Osteoblast (primary cell): ENCODE data around the gene SELENOH. TPM values are rescaled to one million over a fixed set of nuclear protein-coding genes. Genes with fewer than 3 reads are reported as not detected.

Experiments used
- DNase-seq: peaks from one replicate; pipeline ENCODE4 v3.0.0; 2011; ENCODE audit warnings: low spot score, mixed read lengths; ENCODE audit not compliant: insufficient read length; ENCODE audit errors: missing footprints
- H2AFZ ChIP-seq: 2 replicates; pipeline ENCODE4 v1.6.0; 2011; ENCODE audit warnings: mild to moderate bottlenecking, low read length
- H3K27ac ChIP-seq: 2 replicates; pipeline ENCODE4 v1.5.1; 2011; ENCODE audit warnings: mild to moderate bottlenecking, low read depth, low read length, moderate library complexity
- H3K27me3 ChIP-seq: 2 replicates; pipeline ENCODE4 v1.6.0; 2012; ENCODE audit warnings: mild to moderate bottlenecking, control low read depth, inconsistent platforms, low read length, moderate library complexity; ENCODE audit not compliant: insufficient read depth
- H3K36me3 ChIP-seq: 2 replicates; pipeline ENCODE4 v1.5.1; 2011; ENCODE audit warnings: mild to moderate bottlenecking, low read length, control low read depth, moderate library complexity; ENCODE audit not compliant: insufficient read depth
- H3K4me1 ChIP-seq: 2 replicates; pipeline ENCODE4 v1.5.1; 2011; ENCODE audit warnings: mild to moderate bottlenecking, low read length, control low read depth, moderate library complexity; ENCODE audit not compliant: insufficient read depth
- H3K4me2 ChIP-seq: 2 replicates; pipeline ENCODE4 v1.6.0; 2011; ENCODE audit warnings: mild to moderate bottlenecking, low read length; ENCODE audit not compliant: insufficient read depth
- H3K4me3 ChIP-seq: fragments of 200-600 bp; sonication (generic); 3 replicates; pipeline ENCODE4 v1.5.1; 2012; ENCODE audit warnings: mild to moderate bottlenecking, low read length, inconsistent platforms; ENCODE audit not compliant: insufficient read depth
- H3K79me2 ChIP-seq: 2 replicates; pipeline ENCODE4 v1.6.0; 2012; ENCODE audit warnings: mild to moderate bottlenecking, low read length, control low read depth, inconsistent platforms; ENCODE audit not compliant: insufficient read depth
- H3K9me3 ChIP-seq: 2 replicates; pipeline ENCODE4 v1.5.1; 2011; ENCODE audit warnings: low read depth, low read length, control low read depth
- H4K20me1 ChIP-seq: 2 replicates; pipeline ENCODE4 v1.6.0; 2012; ENCODE audit warnings: mild to moderate bottlenecking, low read length, control low read depth; ENCODE audit not compliant: insufficient read depth
- CTCF ChIP-seq: IDR thresholded peaks from 2 replicates; pipeline ENCODE4 v1.5.1; 2011; ENCODE audit warnings: mild to moderate bottlenecking, low read depth, low read length, moderate library complexity; ENCODE audit errors: extremely low read depth
- small RNA-seq: library from RNA; depleted of rRNA; stranded (forward); fragments of <200 nt; gene quantifications from one replicate; pipeline ENCODE3, GENCODE V24; 2012
- total RNA-seq: library from RNA; depleted of rRNA; stranded (reverse); fragments of >200 nt; gene quantifications from 2 replicates; pipeline ENCODE4 v1.2.3, GENCODE V29; 2012

The SELENOH gene
- total RNA-seq, 1 donor, result 68.8 TPM

- peaks cover 15% of the 10 kb centered on the region for H3K4me1 ChIP-seq
- no peak overlapping the region for H3K4me2 ChIP-seq
- DNase-seq, result peak; percentile 83
- H3K4me3 ChIP-seq, result no peak overlapping the region
- TF ChIP-seq CTCF, result no peak
- H3K27me3 ChIP-seq, result no peaks in the 10 kb centered on the region
- peaks cover 43% of the 10 kb centered on the region for H4K20me1 ChIP-seq
- peak overlapping the region; percentile 57 for H3K27ac ChIP-seq
- peaks cover 41% of the 10 kb centered on the region for H3K36me3 ChIP-seq
- peaks cover 95% of the 10 kb centered on the region for H3K79me2 ChIP-seq
- H3K9me3 ChIP-seq, result no peaks in the 10 kb centered on the region
- H2AFZ ChIP-seq, result no peak overlapping the region
Measured at GRCh38 chr11:57792060-57792541, 50.8 kb downstream of the SELENOH start.

GRCh38 chr11:57792870-57793269, 51.6 kb downstream of the SELENOH start:
- DNase-seq, result no peak
- H3K4me1 ChIP-seq, result peaks cover 15% of the 10 kb centered on the region

More at GRCh38 chr11:57792870-57793269, 51.6 kb downstream of the SELENOH start:
- Histone ChIP-seq H2AFZ (no peak overlapping the region), H3K36me3 (peaks cover 41% of the 10 kb centered on the region), H3K4me3 (no peak overlapping the region), H3K27me3 (no peaks in the 10 kb centered on the region), H3K79me2 (peaks cover 89% of the 10 kb centered on the region), H3K27ac (peak overlapping the region; percentile 57), H3K4me2 (no peak overlapping the region), H3K9me3 (no peaks in the 10 kb centered on the region), H4K20me1 (peaks cover 36% of the 10 kb centered on the region)
- TF ChIP-seq CTCF, result no peak

Small RNA genes lying within 50 kb of the gene (small RNA-seq; reads per million reads assigned to genes)
- gene AP001931.1 (not detected), gene TMX2-CTNND1 (not detected)

Other genes starting within 250 kb of the SELENOH start
- 18.5 and 28.0 TPM in 2 replicates for gene SLC43A1, start 225.8 kb upstream of the SELENOH start, total RNA-seq
- gene TIMM10, start 210.7 kb upstream of the SELENOH start, total RNA-seq, result 22.1 and 25.7 TPM in 2 replicates
- gene SMTNL1, start 203.9 kb upstream of the SELENOH start, total RNA-seq, result not detected in 2 replicates
- gene UBE2L6, start 173.8 kb upstream of the SELENOH start, total RNA-seq, result 61.3 and 65.9 TPM in 2 replicates
- gene SERPING1, start 143.8 kb upstream of the SELENOH start, total RNA-seq, result 31.5 and 47.7 TPM in 2 replicates
- gene YPEL4, start 91.6 kb upstream of the SELENOH start, total RNA-seq, result 0.59 and 0.72 TPM in 2 replicates
- gene CLP1, start 83.7 kb upstream of the SELENOH start, total RNA-seq, result 15.2 and 15.6 TPM in 2 replicates
- gene ZDHHC5, start 73.4 kb upstream of the SELENOH start, total RNA-seq, result 48.3 and 48.9 TPM in 2 replicates
- 13.4 and 13.6 TPM in 2 replicates for gene MED19, start 29.3 kb upstream of the SELENOH start, total RNA-seq
- gene TMX2, start 28.9 kb upstream of the SELENOH start, total RNA-seq, result 41.3 and 47.8 TPM in 2 replicates
- gene BTBD18, start 10.3 kb downstream of the SELENOH start, total RNA-seq, result not detected in 2 replicates
- gene CTNND1, start 20.3 kb downstream of the SELENOH start, total RNA-seq, result 126 and 140 TPM in 2 replicates